Lung (tissue), 12 donors: ENCODE results near the gene LRRFIP2. TPM values are rescaled to one million over a fixed set of nuclear protein-coding genes. Genes with fewer than 3 reads are reported as not detected.

Experiments used
- ATAC-seq: fragments of 200-7000 bp; cut with Tn5 transposase; one replicate; pipeline ENCODE4 v1.9.1; 2020; ENCODE audit warnings: moderate number of reproducible peaks; ENCODE audit not compliant: insufficient read depth, low FRiP score
- DNase-seq, 3 donors: peaks; one replicate each; pipeline ENCODE4 v3.0.0-alpha.2; 2013 to 2017
- H3K27ac ChIP-seq, 2 donors: one replicate each; pipeline ENCODE4 v1.5.1; 2013; ENCODE audit warnings: mild to moderate bottlenecking in 2 of 2, moderate library complexity in 2 of 2, control low read depth in 1 of 2, inconsistent platforms in 1 of 2, low read depth in 1 of 2, low read length in 1 of 2
- H3K27me3 ChIP-seq, 3 donors: one replicate each; pipeline ENCODE4 v1.5.1; 2013; ENCODE audit warnings: low read length in 2 of 3; ENCODE audit not compliant: control insufficient read depth in 3 of 3, insufficient read depth in 3 of 3
- H3K36me3 ChIP-seq, 4 donors: one replicate each; pipeline ENCODE4 v1.5.1; 2013; ENCODE audit warnings: low read length in 4 of 4, mild to moderate bottlenecking in 1 of 4, moderate library complexity in 1 of 4; ENCODE audit not compliant: control insufficient read depth in 4 of 4, insufficient read depth in 4 of 4
- H3K4me1 ChIP-seq, 5 donors: one replicate each; pipeline ENCODE4 v1.5.1; 2013; ENCODE audit warnings: low read length in 5 of 5, mild to moderate bottlenecking in 2 of 5, moderate library complexity in 1 of 5; ENCODE audit not compliant: control insufficient read depth in 5 of 5, insufficient read depth in 5 of 5
- H3K4me3 ChIP-seq: one replicate; pipeline ENCODE4 v1.5.1; 2013; ENCODE audit warnings: mild to moderate bottlenecking, control low read depth, moderate library complexity
- H3K9ac ChIP-seq, 2 donors: one replicate each; pipeline ENCODE4 v1.5.1; 2013; ENCODE audit warnings: low read length in 2 of 2, control low read depth in 1 of 2; ENCODE audit not compliant: insufficient read depth in 1 of 2
- H3K9me3 ChIP-seq, 4 donors: one replicate each; pipeline ENCODE4 v1.5.1; 2013; ENCODE audit warnings: low read length in 3 of 4, mild to moderate bottlenecking in 1 of 4, moderate library complexity in 1 of 4; ENCODE audit not compliant: control insufficient read depth in 4 of 4, insufficient read depth in 3 of 4
- WGBS, 2 donors: extraction: QIAGEN DNeasy Blood & Tissue Kit; methylation state at CpG; one replicate each; pipeline ENCODE4 v1.1.7; 2013; 5-methylcytosine and 5-hydroxymethylcytosine counted together
- polyA plus RNA-seq, 2 donors: library from polyadenylated mRNA; stranded (reverse); fragments of 200-250 nt; gene quantifications; one replicate each; pipeline ENCODE4 v1.2.1, GENCODE V29; 2013
- total RNA-seq, 2 donors: library from RNA; depleted of rRNA in 1 of 2; stranded (reverse); fragments of >200 nt in 1 of 2; gene quantifications; one replicate each; pipeline ENCODE4 v1.2.1, GENCODE V29; 2014 to 2021
- TF ChIP-seq, protein P1 (sequence below): IDR thresholded peaks from 2 replicates; pipeline ENCODE4 v1.5.1; 2012; ENCODE audit warnings: mild to moderate bottlenecking; ENCODE audit errors: control extremely low read depth, extremely low read depth
- donor health status: control.
- donor health status: control.
- donor health status: Bipolar disorder and iron deficiency.
- donor health status: healthy.
- donor health status: DM: yes; HTN: yes; CAD: no.

LRRFIP2 gene
- total and polyA plus RNA-seq, 4 donors = 24.8 to 106 (median 44.6) TPM

DNA sequence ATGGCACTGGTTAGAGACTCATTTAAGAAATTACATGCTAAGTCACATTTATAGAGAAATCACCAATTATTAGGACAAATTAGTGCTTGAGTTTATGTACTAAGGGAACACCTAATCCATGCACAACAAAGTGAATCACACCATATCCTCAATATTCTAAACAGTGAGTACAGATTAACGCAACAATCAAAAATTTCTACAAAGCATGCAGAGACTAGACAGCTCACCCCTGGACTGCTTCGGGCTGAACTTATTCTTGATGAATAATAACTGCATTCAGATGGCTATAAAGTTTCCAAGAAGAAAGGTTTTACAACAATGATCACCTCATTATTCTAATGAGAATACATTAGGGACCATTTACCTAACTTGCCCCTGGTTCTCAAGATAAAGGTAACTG lies 66.5 kb downstream of the LRRFIP2 start:
- no peaks in the 10 kb centered on the region for H3K9me3 ChIP-seq
- no peak for ATAC-seq
- 96 to 97% methylated on average over 2 of the region's 2 CpGs for WGBS, 2 donors

DNA sequence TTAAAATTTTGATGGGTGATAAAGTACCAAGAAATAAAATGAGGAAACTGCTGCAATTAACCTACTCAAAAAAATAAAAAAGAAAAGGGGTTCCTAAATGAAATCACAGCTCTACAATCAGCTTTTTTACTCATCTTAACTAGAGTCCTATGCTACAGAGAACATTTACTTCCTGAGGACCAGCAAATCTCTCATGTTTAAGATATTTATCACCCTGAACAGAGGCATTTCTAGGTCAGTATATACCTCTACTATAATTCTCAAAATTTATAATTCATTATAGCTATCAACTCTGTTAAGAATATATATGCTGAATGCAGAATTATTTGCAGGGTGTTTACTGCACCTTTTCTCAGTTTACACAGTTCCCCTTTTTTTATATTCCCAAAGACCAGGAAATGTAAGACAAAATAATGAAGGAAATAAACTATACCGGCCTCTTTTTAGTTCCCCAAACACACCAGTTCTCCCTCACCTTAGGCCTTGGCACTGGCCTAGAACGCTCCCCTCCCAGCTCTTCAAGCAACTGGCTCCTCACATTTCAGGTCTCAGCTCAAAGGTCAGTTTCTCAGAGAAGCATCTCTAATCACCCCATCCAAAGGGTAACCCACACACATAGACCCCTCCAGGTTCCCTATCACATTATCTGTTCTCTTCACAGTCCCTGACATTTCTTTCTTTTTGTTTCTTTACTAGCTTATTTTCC lies 71.1 kb downstream of the LRRFIP2 start:
- no peak overlapping the region for H3K9ac ChIP-seq
- H3K4me1 ChIP-seq = peaks cover 0 to 5% (median 0%) of the 10 kb centered on the region in 5 donors
- TF ChIP-seq, protein P1, sequence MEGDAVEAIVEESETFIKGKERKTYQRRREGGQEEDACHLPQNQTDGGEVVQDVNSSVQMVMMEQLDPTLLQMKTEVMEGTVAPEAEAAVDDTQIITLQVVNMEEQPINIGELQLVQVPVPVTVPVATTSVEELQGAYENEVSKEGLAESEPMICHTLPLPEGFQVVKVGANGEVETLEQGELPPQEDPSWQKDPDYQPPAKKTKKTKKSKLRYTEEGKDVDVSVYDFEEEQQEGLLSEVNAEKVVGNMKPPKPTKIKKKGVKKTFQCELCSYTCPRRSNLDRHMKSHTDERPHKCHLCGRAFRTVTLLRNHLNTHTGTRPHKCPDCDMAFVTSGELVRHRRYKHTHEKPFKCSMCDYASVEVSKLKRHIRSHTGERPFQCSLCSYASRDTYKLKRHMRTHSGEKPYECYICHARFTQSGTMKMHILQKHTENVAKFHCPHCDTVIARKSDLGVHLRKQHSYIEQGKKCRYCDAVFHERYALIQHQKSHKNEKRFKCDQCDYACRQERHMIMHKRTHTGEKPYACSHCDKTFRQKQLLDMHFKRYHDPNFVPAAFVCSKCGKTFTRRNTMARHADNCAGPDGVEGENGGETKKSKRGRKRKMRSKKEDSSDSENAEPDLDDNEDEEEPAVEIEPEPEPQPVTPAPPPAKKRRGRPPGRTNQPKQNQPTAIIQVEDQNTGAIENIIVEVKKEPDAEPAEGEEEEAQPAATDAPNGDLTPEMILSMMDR = no peak
- no peaks in the 10 kb centered on the region for H3K36me3 ChIP-seq
- WGBS, 2 donors = 30 to 44% methylated on average over 2 of the region's 2 CpGs
- H3K4me3 ChIP-seq = no peak overlapping the region
- H3K27ac ChIP-seq = no peak overlapping the region
- ATAC-seq (no peak), DNase-seq (no peak)
- no peaks in the 10 kb centered on the region for H3K9me3 ChIP-seq
- H3K27me3 ChIP-seq = no peaks in the 10 kb centered on the region

More for the DNA sequence above, 66.5 kb downstream of the LRRFIP2 start:
- no peak overlapping the region for H3K9ac ChIP-seq
- no peaks in the 10 kb centered on the region for H3K27me3 ChIP-seq
- no peaks in the 10 kb centered on the region for H3K36me3 ChIP-seq
- no peak for DNase-seq
- H3K4me3 ChIP-seq = no peak overlapping the region
- TF ChIP-seq, protein P1 = no peak
- no peak overlapping the region for H3K27ac ChIP-seq
- peaks cover 0 to 23% (median 5%) of the 10 kb centered on the region in 5 donors for H3K4me1 ChIP-seq

DNA sequence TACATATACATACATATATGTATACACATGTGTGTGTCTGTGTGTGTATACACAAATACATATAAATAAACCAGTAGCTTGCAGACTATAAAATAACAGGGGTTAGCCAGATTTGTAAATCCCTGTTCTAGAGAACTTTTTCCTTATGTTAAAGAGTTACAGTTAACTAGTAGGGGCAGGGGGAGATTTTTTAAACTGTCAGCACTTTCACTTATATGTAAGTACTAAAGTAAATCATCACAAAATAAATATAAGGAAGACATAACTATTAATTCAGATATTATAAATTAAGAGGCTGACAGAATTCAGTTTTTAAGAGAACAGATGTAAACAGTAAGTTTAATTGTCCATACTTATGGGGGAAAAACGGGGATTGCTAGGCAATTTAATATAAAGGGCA lies 74.0 kb downstream of the LRRFIP2 start:
- TF ChIP-seq, protein P1 = no peak
- H3K4me1 ChIP-seq = peaks cover 0 to 23% (median 5%) of the 10 kb centered on the region in 5 donors
- WGBS, 2 donors = 79 to 83% methylated on average over 1 of the region's 1 CpG
- no peak overlapping the region for H3K9ac ChIP-seq
- H3K4me3 ChIP-seq = no peak overlapping the region
- peaks cover 0 to 3% (median 0%) of the 10 kb centered on the region in 4 donors for H3K36me3 ChIP-seq
- ATAC-seq (no peak), DNase-seq (no peak)
- H3K9me3 ChIP-seq = no peaks in the 10 kb centered on the region
- H3K27ac ChIP-seq = no peak overlapping the region
- no peaks in the 10 kb centered on the region for H3K27me3 ChIP-seq

DNA sequence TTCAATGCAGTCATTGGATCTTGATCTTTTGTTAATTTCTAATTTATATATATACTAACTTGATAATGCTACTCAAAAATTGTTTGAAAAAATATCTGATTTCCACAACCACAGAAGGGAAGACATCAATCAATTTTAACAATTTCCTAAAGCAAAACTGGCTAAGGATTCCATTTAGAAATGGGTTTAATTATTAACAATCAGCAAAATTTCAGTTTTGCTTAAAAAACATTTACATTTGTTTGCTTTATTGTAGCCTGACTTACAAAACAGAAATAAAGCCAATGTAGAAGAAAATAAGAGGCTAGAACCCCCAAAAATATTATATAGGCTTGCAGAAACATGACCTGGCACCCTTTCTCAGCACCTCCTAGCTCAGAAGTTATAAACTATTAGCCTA lies 74.9 kb downstream of the LRRFIP2 start:
- Histone ChIP-seq H3K9ac (no peak overlapping the region), H3K4me3 (no peak overlapping the region), H3K4me1 (peaks cover 0 to 31% (median 10%) of the 10 kb centered on the region in 5 donors), H3K27me3 (no peaks in the 10 kb centered on the region), H3K36me3 (peaks cover 0 to 7% (median under 1%) of the 10 kb centered on the region in 4 donors), H3K9me3 (no peaks in the 10 kb centered on the region), H3K27ac (no peak overlapping the region)
- no peak for DNase-seq
- no peak for ATAC-seq
- TF ChIP-seq, protein P1 = no peak
